Measurements from ENCODE around the gene ACKR2. TPM values are rescaled to one million over a fixed set of nuclear protein-coding genes. Genes with fewer than 3 reads are reported as not detected.
A peak's percentile ranks its signal among the peaks of the same experiment; 100 is the strongest.

ACKR2 gene
- total and polyA plus RNA-seq, 2 of the 13 experiments (the other 11 are each of a cell fraction or from before 2014, with no cell fraction given), result 1.1 to 1.9 TPM

- Histone ChIP-seq H3K27ac (ENCODE audit: extremely low read length, insufficient read depth, low read length) (peak overlapping the region; percentile 93), H3K4me3 (replicated peaks in 1 of 3; ENCODE audit: insufficient read depth in 1 of 3, low read depth in 2 of 3, low read length in 3 of 3) (peak overlapping the region; percentile 87 to 98 (median 92)), H3K9me3 (ENCODE audit: low read length) (no peaks in the 10 kb centered on the region), H3K36me3 (replicated peaks in 1 of 2; ENCODE audit: control insufficient read depth in 1 of 2, insufficient read depth in 2 of 2, low read length in 2 of 2) (peaks cover 0 to 10% of the 10 kb centered on the region in 2 experiments; a peak in 1 of 5 replicates), H2AFZ (ENCODE audit: low read length) (no peak overlapping the region), H3K79me2 (ENCODE audit: insufficient read depth, low read length) (peaks cover 48% of the 10 kb centered on the region), H4K20me1 (ENCODE audit: insufficient read depth, low read length) (0 out of 2 replicates have a peak, but pooled peaks cover 3% of the 10 kb centered on the region), H3K9ac (ENCODE audit: insufficient read depth, low read depth, low read length) (peak overlapping the region; percentile 97), H3K4me2 (ENCODE audit: low read depth, low read length) (peak overlapping the region; percentile 92), H3K4me1 (ENCODE audit: insufficient read depth, low read length) (peaks cover 66% of the 10 kb centered on the region), H3K27me3 (ENCODE audit: control insufficient read depth in 1 of 2, insufficient read depth in 2 of 2, low read length in 2 of 2) (no peaks in the 10 kb centered on the region; a peak in 1 of 5 replicates)
- FAIRE-seq (no peak), ATAC-seq (no peak), DNase-seq (ENCODE audit: low spot score) (no peak)
- CTCF ChIA-PET (ENCODE audit: low intra/inter-chr PET ratio, low total read pairs), result no interaction called here
- 6% methylated on average over 11 of the region's 11 CpGs for WGBS (ENCODE audit: low lambda C conversion rate)
- TSS peak; percentile 52 for BruUV-seq (replicated peaks)
- in situ Hi-C loops (cut with HindIII; ENCODE audit: extremely low pct_ligation_motif_present, low pct_unique_long_range_greater_than_20kb) (no loop called here), intact Hi-C loops (cut with micrococcal nuclease; ENCODE audit: unreplicated experiment) (no loop called here)
- TF ChIP-seq RBFOX2 (IDR thresholded peaks at IDR 0.05; ENCODE audit: low read depth, low read length) (peak; percentile 55; the same call in 1 of the 2 replicates), SMC3 (IDR thresholded peaks at IDR 0.05; ENCODE audit: low read length) (no peak), MAX (IDR thresholded peaks at IDR 0.05) (peak; percentile 7; the same call in 1 of the 2 replicates)
- POLR2A ChIA-PET, result interaction anchor here (0.6 to 5.0 kb wide), 17 partner anchors 8 to 213 kb away, joined by 3 to 105 read pairs (median 8); partner anchors contain the start of genes NKTR and SS18L2
These were observed 6.3 kb upstream of the ACKR2 start for GRCh38 chr3:42802876-42803413.

- peak overlapping the region; percentile 92 for H3K4me2 ChIP-seq (ENCODE audit: low read depth, low read length)
- 0 out of 2 replicates have a peak, but pooled peaks cover 3% of the 10 kb centered on the region for H4K20me1 ChIP-seq (ENCODE audit: insufficient read depth, low read length)
- in situ Hi-C loops (cut with HindIII; ENCODE audit: extremely low pct_ligation_motif_present, low pct_unique_long_range_greater_than_20kb) (no loop called here), intact Hi-C loops (cut with micrococcal nuclease; ENCODE audit: unreplicated experiment) (loop anchor here (1.0 kb wide), 1 partner anchor 52 kb away; no protein-coding TSS in a partner anchor)
- peak overlapping the region; percentile 87 to 98 (median 92) for H3K4me3 ChIP-seq (replicated peaks in 1 of 3; ENCODE audit: insufficient read depth in 1 of 3, low read depth in 2 of 3, low read length in 3 of 3)
- peak; percentile 34 for FAIRE-seq
- peak; percentile 33 for DNase-seq (ENCODE audit: low spot score)
- peaks cover 66% of the 10 kb centered on the region for H3K4me1 ChIP-seq (ENCODE audit: insufficient read depth, low read length)
- peaks cover 48% of the 10 kb centered on the region for H3K79me2 ChIP-seq (ENCODE audit: insufficient read depth, low read length)
- POLR2A ChIA-PET, result interaction anchor here (0.6 to 5.0 kb wide), 22 partner anchors 9 to 213 kb away, joined by 3 to 105 read pairs (median 8); partner anchors contain the start of genes CYP8B1, NKTR and SS18L2
- ATAC-seq, result peak; percentile 37
- BruUV-seq (replicated peaks), result no TSS peak
- no peaks in the 10 kb centered on the region for H3K9me3 ChIP-seq (ENCODE audit: low read length)
- no peaks in the 10 kb centered on the region; a peak in 1 of 5 replicates for H3K27me3 ChIP-seq (ENCODE audit: control insufficient read depth in 1 of 2, insufficient read depth in 2 of 2, low read length in 2 of 2)
- H3K9ac ChIP-seq (ENCODE audit: insufficient read depth, low read depth, low read length), result peak overlapping the region; percentile 97
- H3K27ac ChIP-seq (ENCODE audit: extremely low read length, insufficient read depth, low read length), result peak overlapping the region; percentile 93
- no peak overlapping the region for H2AFZ ChIP-seq (ENCODE audit: low read length)
- 0% methylated on average over 18 of the region's 33 CpGs for whole genome bisulfite sequencing (ENCODE audit: low lambda C conversion rate)
- H3K36me3 ChIP-seq (replicated peaks in 1 of 2; ENCODE audit: control insufficient read depth in 1 of 2, insufficient read depth in 2 of 2, low read length in 2 of 2), result peaks cover 0 to 10% of the 10 kb centered on the region in 2 experiments; a peak in 1 of 5 replicates
- CTCF ChIA-PET (ENCODE audit: low intra/inter-chr PET ratio, low total read pairs), result no interaction called here
- no peak for TF ChIP-seq TRIM22 (IDR thresholded peaks at IDR 0.05)
- TF ChIP-seq ZMYM4 (CRISPR knock-in tag; IDR thresholded peaks at IDR 0.05), result no peak; the same call in 1 of the 2 replicates
- no peak for TF ChIP-seq DRAP1 (CRISPR knock-in tag; IDR thresholded peaks at IDR 0.05)
- no peak for TF ChIP-seq ZFP1 (CRISPR knock-in tag; IDR thresholded peaks at IDR 0.05)
- TF ChIP-seq ZNF326 (CRISPR knock-in tag; IDR thresholded peaks at IDR 0.05; ENCODE audit: borderline replicate concordance), result no peak
- TF ChIP-seq U2AF1 (optimal IDR thresholded peaks at IDR 0.05; ENCODE audit: low read depth, low read length), result no peak
- TF ChIP-seq CHD2 (IDR thresholded peaks at IDR 0.05; ENCODE audit: low read depth, low read length), result no peak
- peak; percentile 17; the same call in 1 of the 2 replicates for TF ChIP-seq IRF9 (CRISPR knock-in tag; IDR thresholded peaks at IDR 0.05; ENCODE audit: borderline replicate concordance)
- TF ChIP-seq ZNF18 (CRISPR knock-in tag; IDR thresholded peaks at IDR 0.05; ENCODE audit: insufficient replicate concordance), result no peak
These were observed 5.7 kb upstream of the ACKR2 start for GRCh38 chr3:42803414-42804105.
